ENCODE data around the gene BUD13.

- TF ChIP-seq CTCF (IDR thresholded peaks at IDR 0.05; ENCODE audit: low read length) = no peak
- no peak for TF ChIP-seq EZH2 (IDR thresholded peaks at IDR 0.05; ENCODE audit: borderline replicate concordance, low read length)
These were observed 4.3 kb upstream of the BUD13 start for GRCh38 chr11:116777056-116777455.

All from OCI-LY1 (cell line).